Suprapubic skin (tissue), 4 donors: ENCODE results near the gene HTATSF1. TPM values are rescaled to one million over a fixed set of nuclear protein-coding genes. Genes with fewer than 3 reads are reported as not detected.

Source experiments
- DNase-seq, 2 donors: peaks; one replicate each; pipeline ENCODE4 v3.0.0-alpha.2; 2019; ENCODE audit warnings: low spot score in 2 of 2
- H3K27ac ChIP-seq: fragments of 200-600 bp; sonication (generic); one replicate; pipeline ENCODE4 v1.5.1; 2019
- H3K27me3 ChIP-seq: fragments of 200-600 bp; sonication (generic); one replicate; pipeline ENCODE4 v1.5.1; 2019
- H3K36me3 ChIP-seq: fragments of 200-600 bp; sonication (generic); one replicate; pipeline ENCODE4 v1.5.1; 2019
- H3K4me1 ChIP-seq: fragments of 200-600 bp; sonication (generic); one replicate; pipeline ENCODE4 v1.5.1; 2019
- H3K4me3 ChIP-seq: fragments of 200-600 bp; sonication (generic); one replicate; pipeline ENCODE4 v1.5.1; 2019; ENCODE audit warnings: mild to moderate bottlenecking
- H3K9me3 ChIP-seq: fragments of 200-600 bp; sonication (generic); one replicate; pipeline ENCODE4 v1.5.1; 2019
- CTCF ChIP-seq, 2 donors: fragments of 200-600 bp in 1 of 2; fragments of 450-650 bp in 1 of 2; sonication (generic) in 1 of 2; IDR thresholded peaks; one replicate each; pipeline ENCODE4 v1.5.1; 2016 to 2019; ENCODE audit warnings: antibody characterized with exemption in 2 of 2, mild to moderate bottlenecking in 1 of 2, moderate library complexity in 1 of 2
- EP300 ChIP-seq: sonication (generic); formaldehyde crosslinking; IDR thresholded peaks from one replicate; pipeline ENCODE4 v1.6.1; 2017; ENCODE audit warnings: antibody characterized with exemption
- POLR2A ChIP-seq, 2 donors: fragments of 450-650 bp; IDR thresholded peaks; one replicate each; pipeline ENCODE4 v1.6.1; 2017; ENCODE audit warnings: antibody characterized with exemption in 2 of 2, mild to moderate bottlenecking in 2 of 2, moderate library complexity in 2 of 2
- POLR2AphosphoS5 ChIP-seq, 3 donors: sonication (generic); formaldehyde crosslinking; IDR thresholded peaks; one replicate each; pipeline ENCODE4 v1.6.1; 2017; ENCODE audit warnings: antibody characterized with exemption in 3 of 3
- WGBS: methylation state at CpG from one replicate; pipeline ENCODE4 v1.1.5; 2018; 5-methylcytosine and 5-hydroxymethylcytosine counted together
- total RNA-seq, 4 donors: library from RNA; depleted of rRNA; stranded (reverse); fragments of >200 nt; gene quantifications; one replicate each; pipeline ENCODE4 v1.1.0, GENCODE V29; 2016

Gene HTATSF1
- total RNA-seq, 4 donors from 2014 or later, result 32.6 to 49.1 (median 46.7) TPM

GRCh38 chrX:136528645-136529315 is 31.4 kb downstream of the HTATSF1 start:
- WGBS, result 74% methylated on average over 8 of the region's 8 CpGs
- H3K4me1 ChIP-seq, result no peaks in the 10 kb centered on the region
- H3K36me3 ChIP-seq, result no peaks in the 10 kb centered on the region
- H3K27ac ChIP-seq, result no peak overlapping the region
- H3K9me3 ChIP-seq, result no peaks in the 10 kb centered on the region
- no peak for DNase-seq
- no peaks in the 10 kb centered on the region for H3K27me3 ChIP-seq
- no peak overlapping the region for H3K4me3 ChIP-seq
- TF ChIP-seq CTCF (IDR thresholded peaks at IDR 0.05) (no peak), POLR2AphosphoS5 (IDR thresholded peaks at IDR 0.05) (no peak), EP300 (no peak), POLR2A (IDR thresholded peaks at IDR 0.05) (no peak)

- Histone ChIP-seq H3K4me1 (no peaks in the 10 kb centered on the region), H3K4me3 (no peak overlapping the region), H3K27ac (no peak overlapping the region), H3K9me3 (no peaks in the 10 kb centered on the region), H3K27me3 (no peaks in the 10 kb centered on the region), H3K36me3 (no peaks in the 10 kb centered on the region)
- no peak for DNase-seq
- TF ChIP-seq POLR2AphosphoS5 (IDR thresholded peaks at IDR 0.05) (no peak), EP300 (no peak), CTCF (IDR thresholded peaks at IDR 0.05) (no peak), POLR2A (IDR thresholded peaks at IDR 0.05) (no peak)
- WGBS, result 57% methylated on average over 2 of the region's 2 CpGs
Measured at GRCh38 chrX:136529795-136530194, 32.4 kb downstream of the HTATSF1 start.

GRCh38 chrX:136531951-136532350 is 34.6 kb downstream of the HTATSF1 start, which contains the start of gene VGLL1:
Gene VGLL1 (plus strand): TSS chrX:136532215. CDS start chrX:136536021, 3,806 bp downstream.
- WGBS, result 51% methylated on average over 3 of the region's 3 CpGs
- DNase-seq, result no peak

GRCh38 chrX:136534131-136534530 is 36.7 kb downstream of the HTATSF1 start:
- Histone ChIP-seq H3K27me3 (no peaks in the 10 kb centered on the region), H3K4me3 (no peak overlapping the region), H3K4me1 (no peaks in the 10 kb centered on the region), H3K9me3 (no peaks in the 10 kb centered on the region), H3K27ac (no peak overlapping the region), H3K36me3 (no peaks in the 10 kb centered on the region)
- DNase-seq, result no peak
- TF ChIP-seq EP300 (no peak), CTCF (IDR thresholded peaks at IDR 0.05) (no peak)
- 67% methylated on average over 2 of the region's 2 CpGs for WGBS

More at GRCh38 chrX:136531951-136532350, 34.6 kb downstream of the HTATSF1 start, which contains the start of gene VGLL1:
- no peak for TF ChIP-seq EP300
- no peak for TF ChIP-seq POLR2A (IDR thresholded peaks at IDR 0.05)
- TF ChIP-seq CTCF (IDR thresholded peaks at IDR 0.05), result no peak
- TF ChIP-seq POLR2AphosphoS5 (IDR thresholded peaks at IDR 0.05), result no peak
- no peaks in the 10 kb centered on the region for H3K9me3 ChIP-seq
- no peak within 1 kb of the TSS for H3K4me3 ChIP-seq
- H3K36me3 ChIP-seq, result no peaks in the 10 kb centered on the region
- no peak within 1 kb of the TSS for H3K27ac ChIP-seq
- no peaks in the 10 kb centered on the region for H3K27me3 ChIP-seq
- H3K4me1 ChIP-seq, result no peaks in the 10 kb centered on the region

- Histone ChIP-seq H3K9me3 (no peaks in the 10 kb centered on the region), H3K4me3 (no peak overlapping the region), H3K36me3 (no peaks in the 10 kb centered on the region), H3K27me3 (no peaks in the 10 kb centered on the region), H3K4me1 (no peaks in the 10 kb centered on the region), H3K27ac (no peak overlapping the region)
- no peak for DNase-seq
- no peak for TF ChIP-seq POLR2A (IDR thresholded peaks at IDR 0.05)
- no peak for TF ChIP-seq EP300
- no peak for TF ChIP-seq POLR2AphosphoS5 (IDR thresholded peaks at IDR 0.05)
- no peak for TF ChIP-seq CTCF (IDR thresholded peaks at IDR 0.05)
- WGBS, result 56% methylated on average over 2 of the region's 2 CpGs
Measured at GRCh38 chrX:136538811-136539210, 41.4 kb downstream of the HTATSF1 start.
